PC-3 (cell line): ENCODE measurements around the gene PCDHGA7. TPM values are rescaled to one million over a fixed set of nuclear protein-coding genes. Genes with fewer than 3 reads are reported as not detected.

Source experiments
- ATAC-seq: fragments of 200-7000 bp; cut with Tn5 transposase; 2 replicates; pipeline ENCODE4 v1.9.1; 2020; ENCODE audit warnings: mild to moderate bottlenecking, moderate library complexity
- BruUV-seq: library from RNA; stranded (reverse); fragments of 400-500 nt; replicated peaks from 2 replicates; lab custom pipeline; 2021; lab: Mats Ljungman, UMichigan
- CTCF ChIA-PET: fragments of 300-600 bp; sonication (Branson Sonifier 250); formaldehyde crosslinking; loops from one replicate; lab custom pipeline; 2022; ENCODE audit warnings: antibody characterized with exemption; lab: Charles Lee
- POLR2A ChIA-PET: fragments of 300-600 bp; sonication (Branson Sonifier 250); formaldehyde crosslinking; loops from one replicate; lab custom pipeline; 2022; ENCODE audit warnings: antibody characterized with exemption; ENCODE audit not compliant: unreplicated experiment; lab: Charles Lee
- DNase-seq: peaks from one replicate; pipeline ENCODE4 v3.0.0-alpha.2; 2015
- H2AFZ ChIP-seq: fragments of 300-600 bp; sonication (generic); 2 replicates; pipeline ENCODE4 v1.6.0; 2016; ENCODE audit warnings: antibody characterized with exemption, low read length
- H3F3A ChIP-seq: fragments of 300-600 bp; sonication (generic); one replicate; pipeline ENCODE4 v1.6.0; 2017; ENCODE audit warnings: antibody characterized with exemption, low read length, control low read depth, mild to moderate bottlenecking; ENCODE audit not compliant: unreplicated experiment
- H3K27ac ChIP-seq: fragments of 300-600 bp; sonication (generic); 2 replicates; pipeline ENCODE4 v1.5.1; 2016; ENCODE audit warnings: mild to moderate bottlenecking, low read length
- H3K27me3 ChIP-seq: fragments of 300-600 bp; sonication (generic); 2 replicates; pipeline ENCODE4 v1.6.1; 2016; ENCODE audit warnings: low read length, mixed read lengths
- H3K36me3 ChIP-seq: fragments of 300-600 bp; sonication (generic); 2 replicates; pipeline ENCODE4 v1.6.1; 2016; ENCODE audit warnings: low read depth, mixed run types, low read length, mixed read lengths
- H3K4me1 ChIP-seq: fragments of 300-600 bp; sonication (generic); 2 replicates; pipeline ENCODE4 v1.5.1; 2016; ENCODE audit warnings: low read length; ENCODE audit not compliant: insufficient read depth
- H3K4me2 ChIP-seq: fragments of 300-600 bp; sonication (generic); 2 replicates; pipeline ENCODE4 v1.6.0; 2016; ENCODE audit warnings: low read length
- H3K4me3 ChIP-seq: fragments of 300-600 bp; sonication (generic); 2 replicates; pipeline ENCODE4 v1.5.1; 2016; ENCODE audit warnings: mild to moderate bottlenecking, low read length, mixed read lengths
- H3K79me2 ChIP-seq: fragments of 300-600 bp; sonication (generic); 2 replicates; pipeline ENCODE4 v1.6.1; 2017; ENCODE audit warnings: low read length, mixed read lengths
- H3K9ac ChIP-seq: fragments of 300-600 bp; sonication (generic); 2 replicates; pipeline ENCODE4 v1.6.0; 2016; ENCODE audit warnings: mild to moderate bottlenecking, low read length
- H3K9me2 ChIP-seq: fragments of 300-600 bp; sonication (generic); replicated peaks from 2 replicates; pipeline ENCODE4 v1.6.1; 2016; ENCODE audit warnings: mixed run types, low read length, mixed read lengths
- H3K9me3 ChIP-seq: fragments of 300-600 bp; sonication (generic); 2 replicates; pipeline ENCODE4 v1.6.1; 2016; ENCODE audit warnings: low read length, mixed read lengths
- H4K20me1 ChIP-seq: fragments of 300-600 bp; sonication (generic); 2 replicates; pipeline ENCODE4 v1.6.1; 2016; ENCODE audit warnings: low read length, mixed read lengths
- EZH2 ChIP-seq: fragments of 300-600 bp; sonication (generic); IDR thresholded peaks from one replicate; pipeline ENCODE4 v1.6.1; 2017; ENCODE audit warnings: antibody characterized with exemption, mild to moderate bottlenecking, low read length; ENCODE audit not compliant: unreplicated experiment
- EZH2phosphoT487 ChIP-seq: fragments of 300-600 bp; sonication (generic); IDR thresholded peaks from 2 replicates; pipeline ENCODE4 v1.6.1; 2018; ENCODE audit warnings: mild to moderate bottlenecking, antibody characterized with exemption, low read length, borderline replicate concordance
- intact Hi-C: fragments of 100-400 bp; cut with micrococcal nuclease; formaldehyde crosslinking; loops from 2 replicates; pipeline ENCODE4 v1.9.0; 2023
- total RNA-seq: library from RNA; depleted of rRNA; stranded (reverse); fragments of >200 nt; gene quantifications from 2 replicates; pipeline ENCODE4 v1.2.3, GENCODE V29; 2014
- TF ChIP-seq, protein P1 (sequence below): fragments of 300-600 bp; sonication (generic); conservative IDR thresholded peaks from 2 replicates; pipeline ENCODE4 v1.5.1; 2017; ENCODE audit warnings: antibody characterized with exemption, low read depth, mild to moderate bottlenecking, low read length

The PCDHGA7 gene
- total RNA-seq, 1 experiment from 2014 or later: 0.51 TPM

DNA sequence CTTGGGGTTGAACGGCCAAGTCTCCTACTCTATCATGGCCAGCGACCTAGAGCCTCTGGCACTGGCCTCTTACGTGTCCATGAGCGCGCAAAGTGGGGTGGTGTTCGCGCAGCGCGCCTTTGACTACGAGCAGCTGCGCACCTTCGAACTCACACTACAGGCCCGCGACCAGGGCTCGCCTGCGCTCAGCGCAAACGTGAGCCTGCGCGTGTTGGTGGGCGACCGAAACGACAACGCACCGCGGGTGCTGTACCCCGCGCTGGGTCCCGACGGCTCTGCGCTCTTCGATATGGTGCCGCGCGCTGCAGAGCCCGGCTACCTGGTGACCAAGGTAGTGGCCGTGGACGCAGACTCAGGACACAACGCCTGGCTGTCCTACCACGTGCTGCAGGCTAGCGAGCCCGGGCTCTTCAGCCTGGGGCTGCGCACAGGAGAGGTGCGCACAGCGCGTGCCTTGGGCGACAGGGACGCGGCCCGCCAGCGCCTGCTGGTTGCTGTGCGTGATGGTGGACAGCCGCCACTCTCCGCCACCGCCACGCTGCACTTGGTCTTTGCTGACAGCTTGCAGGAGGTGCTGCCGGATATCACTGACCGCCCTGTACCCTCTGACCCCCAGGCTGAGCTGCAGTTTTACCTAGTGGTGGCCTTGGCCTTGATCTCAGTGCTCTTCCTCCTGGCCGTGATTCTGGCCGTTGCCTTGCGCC lies 17.2 kb downstream of the PCDHGA7 start:
- intact Hi-C loops: loop anchor here (5.0 kb wide), 1 partner anchor 108 kb away; no protein-coding TSS in a partner anchor
- Histone ChIP-seq H3K4me1 (no peaks in the 10 kb centered on the region), H2AFZ (no peak overlapping the region), H3K9me2 (no peaks in the 10 kb centered on the region), H3F3A (no peaks in the 10 kb centered on the region), H4K20me1 (no peaks in the 10 kb centered on the region), H3K27me3 (no peaks in the 10 kb centered on the region), H3K9me3 (peaks cover 7% of the 10 kb centered on the region; the same call in 1 of the 2 replicates), H3K9ac (no peak overlapping the region), H3K27ac (no peak overlapping the region), H3K79me2 (no peaks in the 10 kb centered on the region), H3K36me3 (peaks cover 9% of the 10 kb centered on the region; the same call in 1 of the 2 replicates), H3K4me2 (no peak overlapping the region), H3K4me3 (no peak overlapping the region)
- ChIA-PET CTCF (no interaction called here), POLR2A (no interaction called here)
- no peak for DNase-seq
- ATAC-seq: no peak
- BruUV-seq: no TSS peak
- TF ChIP-seq EZH2phosphoT487: no peak
- TF ChIP-seq EZH2: no peak
- TF ChIP-seq, protein P1, sequence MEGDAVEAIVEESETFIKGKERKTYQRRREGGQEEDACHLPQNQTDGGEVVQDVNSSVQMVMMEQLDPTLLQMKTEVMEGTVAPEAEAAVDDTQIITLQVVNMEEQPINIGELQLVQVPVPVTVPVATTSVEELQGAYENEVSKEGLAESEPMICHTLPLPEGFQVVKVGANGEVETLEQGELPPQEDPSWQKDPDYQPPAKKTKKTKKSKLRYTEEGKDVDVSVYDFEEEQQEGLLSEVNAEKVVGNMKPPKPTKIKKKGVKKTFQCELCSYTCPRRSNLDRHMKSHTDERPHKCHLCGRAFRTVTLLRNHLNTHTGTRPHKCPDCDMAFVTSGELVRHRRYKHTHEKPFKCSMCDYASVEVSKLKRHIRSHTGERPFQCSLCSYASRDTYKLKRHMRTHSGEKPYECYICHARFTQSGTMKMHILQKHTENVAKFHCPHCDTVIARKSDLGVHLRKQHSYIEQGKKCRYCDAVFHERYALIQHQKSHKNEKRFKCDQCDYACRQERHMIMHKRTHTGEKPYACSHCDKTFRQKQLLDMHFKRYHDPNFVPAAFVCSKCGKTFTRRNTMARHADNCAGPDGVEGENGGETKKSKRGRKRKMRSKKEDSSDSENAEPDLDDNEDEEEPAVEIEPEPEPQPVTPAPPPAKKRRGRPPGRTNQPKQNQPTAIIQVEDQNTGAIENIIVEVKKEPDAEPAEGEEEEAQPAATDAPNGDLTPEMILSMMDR: no peak

DNA sequence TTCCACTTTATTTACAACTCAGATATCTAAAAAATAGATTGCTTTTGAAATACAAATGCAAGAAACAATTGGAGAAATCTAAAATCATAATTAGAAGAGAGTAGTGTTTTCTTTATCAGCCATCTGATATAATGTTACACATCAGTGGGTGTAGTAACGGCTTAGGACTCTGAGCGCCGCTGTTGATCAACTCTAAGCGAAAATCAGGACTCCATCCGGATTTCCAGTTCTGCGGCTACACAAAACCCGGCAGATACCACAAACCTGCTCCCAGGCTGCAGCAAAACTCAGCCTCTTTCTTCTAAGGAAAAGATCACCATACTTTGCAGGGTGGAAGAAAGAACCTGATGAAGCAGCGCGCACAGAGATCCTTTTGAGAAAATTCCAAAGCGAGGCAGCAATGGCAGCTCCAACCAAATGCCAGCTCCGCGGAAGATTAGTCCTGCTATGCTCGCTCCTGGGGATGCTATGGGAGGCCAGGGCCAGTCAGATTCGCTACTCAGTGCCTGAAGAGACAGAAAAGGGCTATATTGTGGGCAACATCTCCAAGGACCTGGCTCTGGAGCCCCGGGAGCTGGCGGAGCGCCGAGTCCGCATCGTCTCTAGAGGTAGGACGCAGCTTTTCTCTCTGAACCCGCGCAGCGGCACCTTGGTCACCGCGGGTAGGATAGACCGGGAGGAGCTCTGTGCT lies 20.2 kb downstream of the PCDHGA7 start, which contains the start of gene PCDHGA9:
PCDHGA9 (plus strand) TSS at position 226 of the 691 bp plus-strand sequence; CDS start at position 401, 175 bp downstream.
- no peaks in the 10 kb centered on the region for H3F3A ChIP-seq
- no TSS peak for BruUV-seq
- H3K79me2 ChIP-seq: no peaks in the 10 kb centered on the region
- ChIA-PET CTCF (no interaction called here), POLR2A (no interaction called here)
- TF ChIP-seq, protein P1: no peak
- TF ChIP-seq EZH2: no peak
- no peak for TF ChIP-seq EZH2phosphoT487
- DNase-seq: no peak
- no peaks in the 10 kb centered on the region for H3K9me2 ChIP-seq
- H3K27ac ChIP-seq: no peak within 1 kb of the TSS
- H3K4me1 ChIP-seq: no peaks in the 10 kb centered on the region
- H3K4me3 ChIP-seq: no peak within 1 kb of the TSS
- H3K9me3 ChIP-seq: peaks cover 14% of the 10 kb centered on the region; the same call in 1 of the 2 replicates
- intact Hi-C loops: no loop called here
- H4K20me1 ChIP-seq: no peaks in the 10 kb centered on the region
- H3K9ac ChIP-seq: no peak within 1 kb of the TSS
- peaks cover 9% of the 10 kb centered on the region; the same call in 1 of the 2 replicates for H3K36me3 ChIP-seq
- no peak within 1 kb of the TSS for H2AFZ ChIP-seq
- H3K4me2 ChIP-seq: no peak within 1 kb of the TSS
- no peak for ATAC-seq
- no peaks in the 10 kb centered on the region for H3K27me3 ChIP-seq
